HL-60 (cell line): ENCODE data around the gene TTLL7.
A peak's percentile ranks its signal among the peaks of the same experiment; 100 is the strongest.

Experiments used
- DNase-seq, 2 experiments: peaks; one replicate each; pipeline ENCODE4 v3.0.0-alpha.2; 2010 to 2020; ENCODE audit warnings: low read depth in 1 of 2, low spot score in 1 of 2
- H3K27ac ChIP-seq: fragments of 250-450 bp; sonication (Bioruptor Pico); replicated peaks from 2 replicates; pipeline ENCODE4 v1.5.1; 2020; ENCODE audit warnings: mild to moderate bottlenecking, moderate library complexity
- H3K27me3 ChIP-seq: fragments of 250-450 bp; sonication (Bioruptor Pico); 2 replicates; pipeline ENCODE4 v1.5.1; 2021; ENCODE audit warnings: mild to moderate bottlenecking, moderate library complexity; ENCODE audit not compliant: insufficient read depth, poor library complexity, severe bottlenecking
- H3K4me3 ChIP-seq: replicated peaks from 2 replicates; pipeline ENCODE4 v1.5.1; 2011; ENCODE audit warnings: mild to moderate bottlenecking, control low read depth, low read length; ENCODE audit not compliant: insufficient read depth
- GABPA ChIP-seq: IDR thresholded peaks from 2 replicates; pipeline ENCODE4 v1.6.1; 2012; ENCODE audit warnings: low read depth
- POLR2AphosphoS5 ChIP-seq: IDR thresholded peaks from 2 replicates; pipeline ENCODE4 v1.6.1; 2012; ENCODE audit warnings: low read depth
- SPI1 ChIP-seq: IDR thresholded peaks from 2 replicates; pipeline ENCODE4 v1.6.1; 2012; ENCODE audit warnings: low read depth, mild to moderate bottlenecking, borderline replicate concordance
- TF ChIP-seq, protein P1 (sequence below): IDR thresholded peaks from one replicate; pipeline ENCODE4 v1.5.1; 2011; ENCODE audit warnings: low read length, control low read depth, inconsistent platforms; ENCODE audit not compliant: insufficient read depth
- TF ChIP-seq, protein P2 (sequence below): IDR thresholded peaks from 2 replicates; pipeline ENCODE4 v1.6.1; 2012; ENCODE audit warnings: low read depth; ENCODE audit not compliant: insufficient replicate concordance

TTLL7 gene

GRCh38 chr1:83872515-83872914, 126.4 kb downstream of the TTLL7 start:
- TF ChIP-seq GABPA (no peak), SPI1 (no peak), POLR2AphosphoS5 (no peak)
- TF ChIP-seq, protein P1, sequence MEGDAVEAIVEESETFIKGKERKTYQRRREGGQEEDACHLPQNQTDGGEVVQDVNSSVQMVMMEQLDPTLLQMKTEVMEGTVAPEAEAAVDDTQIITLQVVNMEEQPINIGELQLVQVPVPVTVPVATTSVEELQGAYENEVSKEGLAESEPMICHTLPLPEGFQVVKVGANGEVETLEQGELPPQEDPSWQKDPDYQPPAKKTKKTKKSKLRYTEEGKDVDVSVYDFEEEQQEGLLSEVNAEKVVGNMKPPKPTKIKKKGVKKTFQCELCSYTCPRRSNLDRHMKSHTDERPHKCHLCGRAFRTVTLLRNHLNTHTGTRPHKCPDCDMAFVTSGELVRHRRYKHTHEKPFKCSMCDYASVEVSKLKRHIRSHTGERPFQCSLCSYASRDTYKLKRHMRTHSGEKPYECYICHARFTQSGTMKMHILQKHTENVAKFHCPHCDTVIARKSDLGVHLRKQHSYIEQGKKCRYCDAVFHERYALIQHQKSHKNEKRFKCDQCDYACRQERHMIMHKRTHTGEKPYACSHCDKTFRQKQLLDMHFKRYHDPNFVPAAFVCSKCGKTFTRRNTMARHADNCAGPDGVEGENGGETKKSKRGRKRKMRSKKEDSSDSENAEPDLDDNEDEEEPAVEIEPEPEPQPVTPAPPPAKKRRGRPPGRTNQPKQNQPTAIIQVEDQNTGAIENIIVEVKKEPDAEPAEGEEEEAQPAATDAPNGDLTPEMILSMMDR: no peak
- TF ChIP-seq, protein P2, sequence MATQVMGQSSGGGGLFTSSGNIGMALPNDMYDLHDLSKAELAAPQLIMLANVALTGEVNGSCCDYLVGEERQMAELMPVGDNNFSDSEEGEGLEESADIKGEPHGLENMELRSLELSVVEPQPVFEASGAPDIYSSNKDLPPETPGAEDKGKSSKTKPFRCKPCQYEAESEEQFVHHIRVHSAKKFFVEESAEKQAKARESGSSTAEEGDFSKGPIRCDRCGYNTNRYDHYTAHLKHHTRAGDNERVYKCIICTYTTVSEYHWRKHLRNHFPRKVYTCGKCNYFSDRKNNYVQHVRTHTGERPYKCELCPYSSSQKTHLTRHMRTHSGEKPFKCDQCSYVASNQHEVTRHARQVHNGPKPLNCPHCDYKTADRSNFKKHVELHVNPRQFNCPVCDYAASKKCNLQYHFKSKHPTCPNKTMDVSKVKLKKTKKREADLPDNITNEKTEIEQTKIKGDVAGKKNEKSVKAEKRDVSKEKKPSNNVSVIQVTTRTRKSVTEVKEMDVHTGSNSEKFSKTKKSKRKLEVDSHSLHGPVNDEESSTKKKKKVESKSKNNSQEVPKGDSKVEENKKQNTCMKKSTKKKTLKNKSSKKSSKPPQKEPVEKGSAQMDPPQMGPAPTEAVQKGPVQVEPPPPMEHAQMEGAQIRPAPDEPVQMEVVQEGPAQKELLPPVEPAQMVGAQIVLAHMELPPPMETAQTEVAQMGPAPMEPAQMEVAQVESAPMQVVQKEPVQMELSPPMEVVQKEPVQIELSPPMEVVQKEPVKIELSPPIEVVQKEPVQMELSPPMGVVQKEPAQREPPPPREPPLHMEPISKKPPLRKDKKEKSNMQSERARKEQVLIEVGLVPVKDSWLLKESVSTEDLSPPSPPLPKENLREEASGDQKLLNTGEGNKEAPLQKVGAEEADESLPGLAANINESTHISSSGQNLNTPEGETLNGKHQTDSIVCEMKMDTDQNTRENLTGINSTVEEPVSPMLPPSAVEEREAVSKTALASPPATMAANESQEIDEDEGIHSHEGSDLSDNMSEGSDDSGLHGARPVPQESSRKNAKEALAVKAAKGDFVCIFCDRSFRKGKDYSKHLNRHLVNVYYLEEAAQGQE: no peak
- Histone ChIP-seq H3K4me3 (no peak overlapping the region), H3K27me3 (no peaks in the 10 kb centered on the region), H3K27ac (no peak overlapping the region)
- no peak for DNase-seq

- Histone ChIP-seq H3K27me3 (peaks cover 17% of the 10 kb centered on the region), H3K4me3 (no peak overlapping the region)
- TF ChIP-seq GABPA (no peak), POLR2AphosphoS5 (no peak), SPI1 (no peak)
- TF ChIP-seq, protein P1: no peak
- TF ChIP-seq, protein P2: no peak
Measured at GRCh38 chr1:83864991-83865390, 133.9 kb downstream of the TTLL7 start.

DNA sequence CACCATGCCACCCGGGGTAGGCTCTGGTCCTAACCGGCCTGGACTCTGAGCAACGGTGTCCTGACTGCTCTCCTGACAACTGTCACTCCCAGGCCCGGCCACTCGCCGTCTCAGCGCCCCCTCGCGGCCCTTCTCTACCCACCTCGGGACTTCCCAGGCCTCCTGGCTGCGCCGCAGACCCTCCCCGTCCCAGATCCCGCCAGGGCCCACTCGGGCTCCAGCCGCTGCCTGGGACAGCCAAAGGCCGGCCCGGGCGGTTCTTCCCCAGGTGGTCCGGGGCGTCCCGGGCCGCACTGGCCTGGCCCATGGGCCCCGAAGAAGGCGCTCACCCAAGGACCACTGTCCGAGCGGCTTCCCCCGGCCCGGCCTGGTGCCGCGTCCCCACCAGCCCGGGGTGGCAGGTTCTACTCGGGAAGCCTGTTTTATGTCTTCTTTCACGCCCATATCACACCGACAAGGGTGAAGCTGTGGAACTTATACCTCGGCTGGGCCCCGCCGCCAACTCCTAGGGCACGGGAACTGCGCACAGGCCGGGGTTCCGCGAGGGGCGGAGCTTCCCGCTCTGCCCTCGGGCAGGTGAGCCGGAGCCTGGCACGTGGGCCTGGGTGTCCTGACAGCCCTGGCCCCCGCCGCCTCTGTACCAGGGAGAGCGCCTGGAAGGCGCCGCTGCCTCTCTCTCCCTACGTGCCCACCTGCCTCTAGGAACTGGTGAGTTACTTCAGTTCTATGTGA, 138.3 kb downstream of the TTLL7 start:
- H3K4me3 ChIP-seq: peak overlapping the region; percentile 35
- H3K27ac ChIP-seq: no peak overlapping the region
- peak in 1 of 2 experiments; percentile 54 for DNase-seq
- TF ChIP-seq, protein P1: peak; percentile 12
- TF ChIP-seq GABPA: no peak
- H3K27me3 ChIP-seq: peaks cover 29% of the 10 kb centered on the region

More at GRCh38 chr1:83864991-83865390, 133.9 kb downstream of the TTLL7 start:
- H3K27ac ChIP-seq: no peak overlapping the region
- DNase-seq: no peak

DNA sequence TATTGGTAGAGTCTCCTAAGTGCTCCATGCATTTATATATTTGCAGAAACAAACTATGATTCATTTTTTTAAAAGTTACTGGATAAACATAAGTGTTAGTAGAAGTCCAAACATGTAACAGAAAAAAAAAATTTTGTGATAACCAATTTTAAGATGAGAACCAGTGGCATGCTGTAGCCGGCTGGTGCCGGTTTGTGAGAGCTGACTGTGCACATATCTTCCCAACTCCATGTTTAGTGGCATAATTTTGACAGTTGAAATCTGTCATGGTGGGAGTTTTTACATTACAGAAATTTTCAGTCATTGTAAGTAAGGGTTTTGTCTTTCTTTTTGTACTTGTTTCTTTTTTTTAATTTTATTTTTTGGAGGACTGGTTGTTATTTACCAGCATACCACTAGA, 141.2 kb downstream of the TTLL7 start:
- H3K27me3 ChIP-seq: peaks cover 29% of the 10 kb centered on the region
- no peak overlapping the region for H3K27ac ChIP-seq
- H3K4me3 ChIP-seq: no peak overlapping the region
- no peak for TF ChIP-seq POLR2AphosphoS5
- TF ChIP-seq, protein P2: no peak
- no peak for TF ChIP-seq SPI1
- TF ChIP-seq, protein P1: no peak
- TF ChIP-seq GABPA: no peak
- no peak for DNase-seq
